GM19328 (cell line): ENCODE measurements around the gene DCC.
"Not testable (repeated sequence)": the region's sequence is repeated elsewhere in the genome, so short reads cannot be mapped to it uniquely, and the experiment has no call there.

Experiments
- ATAC-seq: cut with Tn5 transposase; IDR thresholded peaks from one replicate; pipeline ENCODE4 v1.9.1; 2021; ENCODE audit warnings: mild to moderate bottlenecking, moderate library complexity; ENCODE audit not compliant: unreplicated experiment

DCC gene

GRCh38 chr18:53458268-53458667, 1118.3 kb downstream of the DCC start:
- ATAC-seq = no peak

GRCh38 chr18:53458944-53459580, 1119.1 kb downstream of the DCC start:
- ATAC-seq = no peak

GRCh38 chr18:53467756-53468155, 1127.8 kb downstream of the DCC start:
- no peak for ATAC-seq

- ATAC-seq = not testable (repeated sequence)
Observed at GRCh38 chr18:53468173-53468572, 1128.2 kb downstream of the DCC start.

GRCh38 chr18:53472546-53472945, 1132.5 kb downstream of the DCC start:
- ATAC-seq = no peak

GRCh38 chr18:53478155-53478554, 1138.2 kb downstream of the DCC start:
- ATAC-seq = no peak

DNA sequence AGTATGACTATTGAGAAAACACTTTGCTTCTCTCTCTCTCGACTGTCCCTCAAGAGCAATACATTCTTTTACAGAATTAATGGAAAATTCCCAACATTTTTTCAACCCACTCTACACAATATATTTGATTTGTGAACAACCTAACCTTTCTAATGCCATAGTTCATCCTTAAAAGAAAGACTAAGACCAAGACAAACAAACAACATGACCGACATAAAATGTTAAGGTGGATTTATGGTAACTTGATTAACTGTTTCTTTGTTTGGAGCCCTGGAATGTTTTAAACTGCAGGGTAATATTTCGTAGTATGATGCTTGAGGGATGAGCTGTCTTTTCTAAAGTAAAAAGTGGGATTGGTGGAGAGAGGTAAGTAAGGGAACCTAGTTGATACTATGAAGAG, 1146.3 kb downstream of the DCC start:
- no peak for ATAC-seq

GRCh38 chr18:53489266-53489665, 1149.3 kb downstream of the DCC start:
- no peak for ATAC-seq

DNA sequence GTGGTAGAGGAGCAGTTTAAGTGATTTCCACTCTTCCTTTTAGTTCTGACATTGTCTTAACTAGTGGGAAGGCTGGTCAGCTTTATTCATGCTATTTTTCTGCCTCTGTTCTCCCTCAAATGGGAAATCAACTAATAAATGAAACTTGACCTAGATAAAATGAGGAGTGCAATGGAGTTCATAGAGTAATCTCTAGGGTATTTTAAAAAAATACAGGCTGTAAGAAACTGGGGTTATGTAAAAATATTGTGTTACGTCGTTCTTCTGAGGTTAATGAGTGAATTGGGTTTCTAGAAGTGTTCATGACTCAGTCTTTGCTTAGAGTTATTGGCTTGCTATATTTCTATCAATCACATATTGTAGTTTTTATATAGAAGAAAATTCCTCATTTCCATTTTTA, 1150.0 kb downstream of the DCC start:
- ATAC-seq = no peak

DNA sequence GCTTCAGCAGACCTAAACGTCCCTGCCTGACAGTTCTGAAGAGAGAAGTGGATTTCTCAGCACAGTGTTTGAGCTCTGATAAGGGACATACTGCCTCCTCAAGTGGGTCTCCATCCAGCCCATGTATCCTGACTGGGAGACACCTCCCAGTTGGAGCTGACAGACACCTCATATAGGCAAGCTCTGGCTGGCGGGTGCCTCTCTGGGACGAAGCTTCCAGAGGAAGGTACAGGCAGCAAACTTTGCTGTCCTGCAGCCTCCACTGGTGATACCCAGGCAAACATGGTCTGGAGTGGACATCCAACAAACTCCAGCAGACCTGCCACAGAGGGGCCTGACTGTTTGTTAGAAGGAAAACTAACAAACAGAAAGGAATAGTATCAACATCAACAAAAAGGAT, 1156.0 kb downstream of the DCC start:
- no peak for ATAC-seq

- ATAC-seq = no peak
Observed at GRCh38 chr18:53503914-53504441, 1164.0 kb downstream of the DCC start.

DNA sequence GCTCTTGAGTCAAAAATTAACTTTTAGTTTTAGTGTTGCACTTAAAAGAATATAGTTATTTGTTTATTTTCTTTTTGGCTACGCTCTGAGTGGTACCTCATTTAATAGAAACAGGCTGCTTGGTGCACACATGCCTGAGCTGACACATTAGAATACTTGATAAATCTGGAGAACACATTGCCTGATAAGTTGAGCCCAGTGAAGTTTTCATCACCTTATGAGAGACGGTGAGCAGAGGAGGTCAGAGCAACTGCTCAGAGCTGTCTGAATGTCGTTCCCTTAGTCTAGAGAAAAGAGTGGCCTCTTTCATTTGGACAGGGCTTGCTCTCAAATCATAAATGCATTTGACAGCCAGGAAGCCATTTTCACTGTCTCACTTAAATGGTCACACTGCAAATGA, 1168.5 kb downstream of the DCC start:
- ATAC-seq = no peak

DNA sequence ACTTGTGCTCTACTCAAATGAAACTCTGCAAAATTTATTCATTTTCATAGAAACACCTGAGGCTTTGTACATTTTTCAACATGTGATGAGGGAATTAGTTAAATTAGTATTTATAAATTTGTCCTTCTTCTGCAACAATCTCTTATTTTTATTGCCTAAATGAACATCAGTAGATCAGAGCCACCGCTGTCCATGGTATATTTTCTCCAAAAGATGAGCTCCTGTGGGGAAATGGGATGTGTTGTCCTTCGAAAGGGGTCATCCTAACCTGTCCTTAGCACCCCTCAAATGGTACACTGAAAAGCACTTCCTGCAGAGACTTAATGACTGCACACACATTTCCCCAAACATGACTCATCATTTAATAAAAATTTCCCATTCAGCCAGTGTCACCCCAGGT, 1169.9 kb downstream of the DCC start:
- ATAC-seq = no peak

- ATAC-seq = not testable (repeated sequence)
Observed at GRCh38 chr18:53511725-53512124, 1171.7 kb downstream of the DCC start.

DNA sequence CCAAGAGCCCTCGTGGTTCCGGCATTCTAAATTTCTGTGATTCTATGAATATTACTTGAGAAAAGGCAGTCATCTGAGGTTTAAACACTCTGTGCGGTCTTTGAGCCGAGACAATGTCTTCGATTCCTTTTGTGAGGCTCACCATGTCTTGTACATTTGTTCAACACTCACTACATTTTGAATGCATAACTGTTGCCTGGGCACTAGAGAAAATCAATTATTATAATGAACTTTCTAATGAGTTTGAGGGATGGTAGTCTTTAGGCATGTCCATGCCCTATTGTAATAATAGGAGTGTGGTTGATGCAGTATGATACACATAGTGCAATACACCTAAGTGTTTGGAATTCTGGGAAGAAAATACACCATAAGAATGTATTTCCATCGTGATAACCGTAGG, 1181.1 kb downstream of the DCC start:
- ATAC-seq = no peak

GRCh38 chr18:53526101-53526870, 1186.3 kb downstream of the DCC start:
- no peak for ATAC-seq

GRCh38 chr18:53527365-53527764, 1187.4 kb downstream of the DCC start:
- ATAC-seq = no peak

GRCh38 chr18:53531187-53531586, 1191.2 kb downstream of the DCC start:
- no peak for ATAC-seq

- ATAC-seq = no peak
Observed at GRCh38 chr18:53531896-53532295, 1191.9 kb downstream of the DCC start.

DNA sequence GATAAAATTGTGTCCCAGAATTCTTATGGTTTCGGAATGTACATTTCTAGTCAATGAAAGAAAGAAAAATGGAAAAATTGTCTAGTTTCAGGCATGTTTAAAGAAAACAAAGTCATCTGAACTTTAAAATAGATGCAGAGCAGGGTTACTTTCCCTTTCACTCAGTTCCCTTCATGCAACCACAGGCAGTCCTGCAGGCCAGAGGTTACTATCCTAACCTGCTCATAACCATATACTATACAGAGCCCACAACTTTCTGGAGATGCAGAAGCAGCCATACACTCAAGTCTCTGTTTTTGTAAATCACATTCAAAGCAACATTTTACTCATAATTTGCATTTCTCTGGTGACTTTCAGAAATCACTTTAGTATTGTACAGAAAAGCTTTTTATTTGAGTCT, 1194.2 kb downstream of the DCC start:
- no peak for ATAC-seq

DNA sequence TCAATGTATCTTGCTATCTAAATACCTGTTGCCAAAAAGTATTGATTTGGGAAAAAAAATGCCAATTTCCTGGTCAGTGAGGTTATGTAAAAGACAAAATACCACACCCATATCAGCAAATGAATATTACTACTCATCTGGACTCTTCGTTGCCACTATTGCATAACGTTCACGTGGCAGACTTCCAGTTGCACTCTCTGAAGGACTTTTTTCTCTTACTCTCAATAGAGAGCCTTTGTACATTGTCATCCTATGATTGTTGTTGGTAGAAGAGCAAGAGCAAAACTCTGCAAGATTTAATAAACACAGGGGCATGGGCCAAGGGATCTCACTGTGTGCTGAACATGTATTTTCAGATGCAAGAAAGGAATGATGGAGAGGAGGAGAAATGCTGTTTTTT, 1194.7 kb downstream of the DCC start:
- ATAC-seq = no peak

GRCh38 chr18:53536908-53537307, 1196.9 kb downstream of the DCC start:
- no peak for ATAC-seq
